Measurements from ENCODE around the gene GNG5. TPM values are rescaled to one million over a fixed set of nuclear protein-coding genes. Genes with fewer than 3 reads are reported as not detected.
"Not testable (repeated sequence)": the region's sequence is repeated elsewhere in the genome, so short reads cannot be mapped to it uniquely, and the experiment has no call there.

The GNG5 gene
- total RNA-seq (2014; rRNA removed; shearing (Covaris generic)) = 32.2 and 32.7 TPM in 2 replicates

DNA sequence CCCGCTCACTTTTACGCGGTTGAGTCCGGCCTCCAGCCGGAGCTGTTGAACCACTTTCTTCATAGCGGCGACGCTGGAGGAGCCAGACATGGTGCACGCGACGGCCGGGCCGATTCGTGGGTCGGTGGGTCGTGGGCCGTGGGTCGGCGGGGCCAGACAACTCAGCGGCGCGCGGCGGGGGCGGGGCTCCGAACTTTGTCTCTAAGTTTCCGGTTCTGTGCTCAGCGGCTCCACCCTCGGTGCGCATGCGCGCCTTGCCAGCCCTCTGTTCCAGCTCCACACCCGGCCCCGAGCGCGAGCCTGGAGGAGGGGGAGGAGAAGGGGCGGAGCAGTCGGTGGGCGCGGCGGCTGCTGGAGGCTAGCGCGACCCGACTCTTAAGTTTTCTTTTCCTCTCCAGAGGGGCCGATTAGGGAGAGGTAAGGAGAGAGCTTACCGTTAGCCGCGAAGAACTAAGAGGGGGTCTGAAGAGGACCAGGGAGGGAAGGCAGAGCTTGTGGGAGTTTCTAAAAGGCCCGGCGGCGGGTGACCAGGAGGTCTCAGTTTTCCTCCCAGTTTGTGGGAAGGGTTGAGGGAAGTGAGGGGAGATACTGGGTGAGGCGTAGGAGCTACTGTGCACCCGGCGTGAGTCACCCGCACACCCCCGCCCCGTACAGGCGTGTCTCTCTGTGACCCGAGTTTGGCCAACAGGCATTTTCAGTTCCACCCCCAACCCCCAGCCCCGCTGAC is at the start of gene GNG5, which contains the start of gene SPATA1:
GNG5 (minus strand) TSS at position 580 of the 727 bp plus-strand sequence; CDS start at position 90, 490 bp downstream.
SPATA1 (plus strand) TSS at position 385 of the 727 bp plus-strand sequence. CDS start 9,974 bp downstream, outside the sequence.
- DNase-seq (ENCODE audit: low spot score) = peak; percentile 84

DNA sequence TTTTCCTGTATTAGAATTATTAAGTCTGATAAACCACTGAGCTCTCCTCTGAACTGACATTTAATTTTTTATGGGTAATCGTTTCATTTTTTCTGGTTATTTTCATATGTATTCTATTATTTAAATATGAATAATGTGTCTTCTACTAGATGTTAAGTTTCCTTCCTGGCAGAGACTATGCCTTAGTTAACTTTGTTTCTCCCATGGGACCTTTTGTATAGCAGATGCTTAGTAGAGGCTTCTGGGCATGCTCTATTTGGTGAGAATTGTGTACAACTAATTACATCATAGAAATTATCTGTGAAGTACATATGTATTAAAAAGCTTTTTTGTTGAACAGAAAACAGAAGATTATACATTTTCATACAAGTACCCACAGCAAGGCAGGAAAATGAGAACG is 44.4 kb upstream of the GNG5 start:
- DNase-seq (ENCODE audit: low spot score) = no peak

DNA sequence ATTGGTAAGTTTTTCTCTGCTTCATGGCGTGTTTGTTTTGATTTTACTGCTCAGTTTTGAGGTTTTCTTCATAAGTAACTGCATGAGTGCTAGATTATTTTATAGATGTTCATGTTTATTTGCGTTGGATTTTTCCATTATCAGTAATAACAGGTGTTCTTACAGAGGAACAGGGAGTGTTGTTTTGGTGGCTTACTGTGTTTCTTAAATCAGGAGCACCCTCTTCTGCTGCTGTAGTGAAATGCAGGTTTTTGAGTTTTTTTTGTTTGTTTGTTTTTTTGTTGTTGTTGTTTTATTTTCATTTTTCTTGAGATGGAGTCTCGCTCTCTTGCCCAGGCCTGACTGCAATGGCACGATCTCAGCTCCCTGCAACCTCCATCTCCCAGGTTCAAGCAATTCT is 35.3 kb upstream of the GNG5 start:
- no peak for DNase-seq (ENCODE audit: low spot score)

DNA sequence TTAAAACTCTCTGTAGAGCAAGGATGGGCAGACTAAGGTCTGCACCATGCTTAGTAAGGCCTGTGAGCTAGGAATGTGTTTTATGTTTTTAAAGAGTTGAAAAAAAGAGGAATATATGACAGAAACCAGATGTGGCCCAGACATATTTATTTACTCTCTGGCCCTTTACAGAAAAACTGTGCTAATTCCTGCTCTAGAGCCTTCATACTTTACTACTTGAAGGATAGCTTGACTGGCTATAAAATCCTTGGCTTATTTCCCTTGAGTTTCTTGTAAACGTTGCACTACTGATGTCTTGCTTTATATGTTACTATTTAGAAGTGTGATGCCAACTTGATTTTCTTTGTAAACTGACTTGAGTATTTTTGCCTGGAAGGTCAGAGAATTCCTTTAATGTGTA is 34.4 kb upstream of the GNG5 start:
- DNase-seq (ENCODE audit: low spot score) = no peak

DNA sequence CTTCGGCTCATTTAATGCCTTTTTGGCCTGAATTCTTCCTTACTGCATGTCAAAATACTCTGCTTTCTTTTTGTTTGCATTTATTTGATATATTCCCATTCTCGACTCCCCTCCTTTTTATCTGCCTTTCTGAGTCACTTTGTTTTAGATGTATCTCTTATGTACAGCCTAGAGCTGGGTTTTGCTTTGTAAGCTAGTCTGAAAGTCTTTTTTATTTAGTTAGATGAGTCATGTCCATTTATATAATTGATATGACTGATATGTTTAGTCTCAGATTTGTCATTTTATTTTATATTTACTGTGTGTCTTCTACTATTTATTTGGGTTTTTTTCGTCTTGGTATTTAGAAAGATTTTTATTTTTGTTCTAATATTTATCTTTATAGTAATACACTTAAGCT is 33.6 kb upstream of the GNG5 start:
- DNase-seq (ENCODE audit: low spot score) = peak; percentile 14

DNA sequence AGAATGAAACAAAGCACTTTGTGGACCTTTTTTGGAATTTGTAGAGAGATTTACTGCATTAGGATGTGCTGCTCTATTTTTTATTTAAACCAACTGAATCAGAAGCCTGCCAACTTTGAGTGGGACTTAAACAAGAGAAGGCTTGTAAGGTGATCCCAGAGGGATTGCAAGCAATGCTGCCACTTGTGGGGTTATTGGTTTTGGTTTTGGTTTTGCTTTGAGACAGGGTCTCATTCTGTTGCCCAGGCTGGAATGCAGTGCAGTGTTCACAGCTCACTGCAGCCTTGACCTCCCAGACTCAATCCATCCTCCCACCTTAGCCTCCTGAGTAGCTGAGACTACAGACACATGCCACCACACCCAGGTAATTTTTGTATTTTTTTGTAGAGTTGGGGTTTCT is 32.2 kb upstream of the GNG5 start:
- DNase-seq (ENCODE audit: low spot score) = no peak

DNA sequence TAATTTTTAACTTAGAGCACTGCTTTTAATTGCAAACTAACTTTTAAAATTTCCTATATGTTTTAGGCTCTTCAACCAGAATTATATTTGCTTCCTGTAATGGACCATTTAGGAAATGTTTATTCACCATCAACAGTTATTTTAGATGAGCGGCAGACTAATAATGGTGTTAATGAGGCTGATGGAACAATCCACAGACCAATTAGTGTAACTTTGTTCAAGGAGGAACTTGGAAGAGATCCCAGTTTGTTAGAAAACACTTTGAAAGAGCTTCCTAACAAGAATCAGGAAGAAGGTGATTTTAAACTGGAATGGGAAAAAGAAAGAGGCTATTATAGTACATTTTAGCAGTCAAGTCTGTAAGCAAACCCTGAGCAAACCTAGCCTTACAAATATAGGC is 19.4 kb upstream of the GNG5 start:
- DNase-seq (ENCODE audit: low spot score) = no peak

DNA sequence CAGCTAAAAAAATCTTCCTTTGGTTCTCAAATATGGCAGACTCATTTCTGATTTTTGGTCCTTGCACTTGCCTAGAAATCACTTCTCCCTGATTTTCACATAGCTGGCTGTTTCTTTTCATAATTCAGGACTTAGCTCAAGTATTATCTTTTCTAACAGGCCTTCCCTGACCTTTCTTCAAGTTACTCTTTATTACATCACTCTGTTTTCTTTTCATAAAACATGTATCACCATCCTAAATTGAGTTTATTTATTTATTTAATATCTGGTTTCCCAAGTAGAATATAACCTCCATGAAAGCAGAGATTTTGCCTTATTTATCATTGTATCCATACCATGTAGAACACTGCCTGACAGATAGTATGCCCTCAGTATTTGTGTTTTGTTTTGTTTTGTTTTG is 18.2 kb upstream of the GNG5 start:
- no peak for DNase-seq (ENCODE audit: low spot score)

DNA sequence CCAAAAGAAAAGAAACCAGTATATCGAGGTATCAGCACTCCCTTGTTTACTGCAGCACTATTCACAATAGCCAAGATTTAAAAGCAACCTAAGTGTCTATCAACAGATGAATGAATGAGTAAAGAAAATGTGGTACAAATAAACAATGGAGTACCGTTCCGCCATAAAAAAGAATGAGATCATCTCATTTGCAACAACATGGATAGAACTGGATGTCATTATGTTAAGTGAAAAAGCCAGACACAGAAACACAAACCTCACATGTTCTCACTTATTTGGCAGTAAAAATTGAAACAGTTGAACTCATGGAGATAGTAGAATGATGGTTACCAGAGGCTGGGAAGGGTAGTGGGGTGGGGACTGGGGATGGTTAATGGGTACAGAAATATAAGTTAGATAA is 4.3 kb upstream of the GNG5 start:
- no peak for DNase-seq (ENCODE audit: low spot score)

DNA sequence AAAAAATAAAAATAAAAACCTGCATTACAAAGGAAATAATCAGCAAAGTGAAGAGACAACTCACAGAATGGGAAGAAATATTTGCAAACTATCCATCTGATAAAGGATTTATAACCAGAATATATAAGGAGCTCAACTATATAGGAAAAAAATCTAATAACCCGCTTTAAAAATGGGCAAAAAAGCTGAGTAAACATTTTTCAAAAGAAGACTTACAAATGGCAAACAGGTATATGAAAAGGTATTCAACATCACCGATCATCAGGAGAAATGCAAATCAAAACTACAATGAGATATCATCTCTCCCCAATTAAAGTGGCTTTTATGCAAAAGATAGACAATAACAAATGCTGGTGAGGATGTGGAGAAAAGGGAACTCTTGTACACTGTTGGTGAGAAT is 3.8 kb upstream of the GNG5 start:
- DNase-seq (ENCODE audit: low spot score) = no peak

DNA sequence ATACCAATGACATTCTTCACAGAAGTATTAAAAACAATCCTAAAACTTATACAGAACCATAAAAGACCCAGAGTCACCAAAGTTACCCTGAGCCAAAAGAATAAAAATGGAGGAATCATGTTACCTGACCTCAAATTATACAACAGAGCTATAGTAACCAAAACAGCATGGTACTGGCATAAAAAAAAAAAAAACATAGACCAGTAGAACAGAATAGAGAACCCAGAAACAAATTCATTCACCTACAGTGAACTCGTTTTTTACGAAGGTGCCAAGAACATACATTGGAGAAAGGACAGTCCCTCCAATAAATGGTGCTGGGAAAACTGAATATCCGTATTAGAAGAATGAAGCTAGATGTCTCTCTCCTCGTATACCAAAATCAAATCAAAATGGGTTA is 2.6 kb upstream of the GNG5 start:
- DNase-seq (ENCODE audit: low spot score) = no peak

DNA sequence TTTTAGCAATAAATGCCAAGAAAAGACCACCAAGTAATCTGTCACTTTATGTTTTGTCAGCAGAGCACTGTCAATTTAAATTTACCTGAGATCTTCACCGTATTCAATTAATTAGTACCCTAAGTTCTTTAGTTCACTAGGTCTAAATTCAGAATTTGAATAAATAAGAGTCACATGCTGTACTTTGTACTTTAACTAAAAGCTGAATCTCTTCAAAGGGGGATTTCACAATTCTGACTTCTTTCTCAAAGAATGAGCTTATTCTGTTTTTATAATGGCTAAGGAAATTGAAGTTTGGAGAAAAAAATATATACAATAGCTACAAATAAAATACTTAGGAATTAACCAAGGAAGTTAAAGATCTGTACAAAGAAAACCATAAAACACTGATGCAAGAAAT is 2.1 kb upstream of the GNG5 start:
- no peak for DNase-seq (ENCODE audit: low spot score)

DNA sequence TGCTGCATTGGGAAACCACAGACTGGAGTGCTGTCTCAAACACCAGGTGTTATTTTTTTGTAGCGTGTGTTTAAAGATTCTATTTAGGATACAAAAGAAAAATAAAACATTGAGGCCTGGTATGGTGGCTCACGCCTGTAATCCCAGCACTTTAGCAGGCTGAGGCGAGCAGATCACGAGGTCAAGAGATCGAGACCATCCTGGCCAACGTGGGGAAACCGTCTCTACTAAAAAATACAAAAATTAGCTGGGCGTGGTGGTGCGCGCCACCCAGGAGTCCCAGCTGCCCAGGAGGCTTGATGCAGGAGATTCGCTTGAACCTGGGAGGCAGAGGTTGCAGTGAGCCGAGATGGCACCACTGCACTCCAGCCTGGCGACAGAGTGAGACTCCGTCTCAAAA is 1.5 kb upstream of the GNG5 start:
- not testable (repeated sequence) for DNase-seq (ENCODE audit: low spot score)

DNA sequence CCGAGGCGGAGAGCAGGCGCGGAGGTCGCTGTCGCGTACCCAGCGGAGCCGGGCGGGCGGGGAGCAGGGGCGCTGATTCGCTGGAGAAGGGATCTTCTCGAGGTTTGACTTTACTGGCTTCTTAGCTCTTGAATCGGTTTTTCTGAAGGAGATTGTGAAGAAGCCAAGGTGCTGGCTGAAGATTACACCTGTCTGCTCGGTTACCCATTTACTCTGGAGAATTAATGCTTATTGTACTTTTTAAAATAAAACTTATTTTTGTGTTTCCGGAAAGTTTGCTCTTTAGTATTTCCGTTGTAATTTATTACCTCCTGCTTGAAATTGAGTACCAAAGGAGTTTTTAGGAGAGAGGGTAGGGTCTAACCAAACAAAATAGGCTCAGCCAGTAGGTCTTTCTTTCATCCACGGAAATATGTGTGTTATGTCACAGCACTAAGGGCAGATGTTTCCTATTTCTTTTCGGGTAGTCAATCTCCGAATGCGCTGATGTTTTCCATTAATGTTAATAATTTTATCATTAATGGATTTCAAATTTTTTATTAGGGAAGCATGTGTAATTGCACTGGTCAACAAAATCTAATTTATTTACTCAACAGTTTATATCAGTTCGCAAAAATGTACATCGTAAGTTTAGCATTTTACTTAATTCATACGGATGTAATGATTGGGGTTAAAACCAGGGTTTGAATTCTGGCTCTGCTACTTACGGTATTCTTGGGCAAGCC is 510 bp upstream of the GNG5 start:
- DNase-seq (ENCODE audit: low spot score) = no peak

DNA sequence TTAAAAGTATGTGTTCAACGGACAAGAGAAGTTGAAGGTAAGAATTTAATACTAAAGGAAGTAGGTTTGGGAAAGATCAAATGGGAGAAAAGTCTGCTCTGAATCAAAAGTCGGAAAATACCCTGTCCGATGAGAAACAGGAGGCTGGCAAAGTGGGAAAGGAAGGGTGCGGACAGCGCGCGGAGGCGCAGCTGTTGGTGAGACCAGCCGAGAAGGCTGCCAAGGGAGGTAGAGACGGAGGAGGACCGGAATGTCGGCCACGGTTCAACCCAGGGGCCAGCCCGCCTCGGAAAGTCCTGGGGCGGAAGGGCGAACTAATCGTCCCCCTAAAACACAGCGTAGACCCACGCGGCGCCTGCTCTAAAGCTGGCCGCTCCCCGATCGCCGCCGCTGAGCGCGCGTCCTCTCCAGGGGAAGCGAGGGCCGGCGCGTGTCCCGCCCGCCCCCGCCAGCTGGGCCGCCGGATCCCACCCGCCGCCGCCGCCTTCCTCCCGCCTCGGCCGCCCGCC is 834 bp downstream of the GNG5 start:
- DNase-seq (ENCODE audit: low spot score) = peak; percentile 40

DNA sequence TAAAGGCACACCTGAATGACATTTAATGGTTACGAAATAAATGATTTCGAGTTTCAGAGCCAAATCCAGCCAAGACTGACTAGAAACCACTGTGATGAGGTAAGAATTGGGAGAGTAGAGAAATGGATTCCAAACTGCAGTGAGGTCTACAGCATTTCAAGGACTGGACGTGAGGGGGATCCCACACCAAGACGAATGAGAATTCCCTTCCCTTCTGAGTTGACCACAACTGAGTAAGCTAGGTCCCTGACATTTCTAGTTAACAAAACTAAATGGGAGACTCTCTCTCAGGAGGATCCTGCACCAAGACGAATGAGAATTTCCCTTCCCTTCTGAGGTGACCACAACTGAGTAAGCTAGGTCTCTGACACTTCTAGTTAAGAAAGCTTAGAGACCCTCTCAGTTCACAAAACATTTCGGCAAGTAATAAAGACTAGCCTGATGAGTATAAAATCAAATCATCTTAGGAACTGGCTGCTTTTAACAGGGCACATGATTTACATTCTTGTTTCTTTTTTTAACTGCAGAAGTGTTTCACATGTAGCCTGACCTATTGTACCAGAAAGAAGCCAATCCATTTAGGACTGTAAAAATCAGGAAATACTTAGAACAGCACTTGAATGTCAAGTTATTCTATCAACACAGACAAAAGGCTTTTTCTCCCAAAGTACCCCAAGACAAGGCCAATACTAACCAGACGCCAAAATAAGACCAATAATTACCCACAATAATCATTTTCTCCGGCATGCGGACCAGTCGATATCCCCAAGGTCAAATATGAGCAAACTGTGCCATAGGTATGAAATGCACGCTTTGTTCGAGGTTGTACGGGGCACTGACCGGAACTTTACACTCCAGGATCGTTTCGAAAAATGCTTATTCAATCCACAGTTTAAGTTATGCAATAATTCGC is 1.5 kb downstream of the GNG5 start:
- DNase-seq (ENCODE audit: low spot score) = peak; percentile 4

DNA sequence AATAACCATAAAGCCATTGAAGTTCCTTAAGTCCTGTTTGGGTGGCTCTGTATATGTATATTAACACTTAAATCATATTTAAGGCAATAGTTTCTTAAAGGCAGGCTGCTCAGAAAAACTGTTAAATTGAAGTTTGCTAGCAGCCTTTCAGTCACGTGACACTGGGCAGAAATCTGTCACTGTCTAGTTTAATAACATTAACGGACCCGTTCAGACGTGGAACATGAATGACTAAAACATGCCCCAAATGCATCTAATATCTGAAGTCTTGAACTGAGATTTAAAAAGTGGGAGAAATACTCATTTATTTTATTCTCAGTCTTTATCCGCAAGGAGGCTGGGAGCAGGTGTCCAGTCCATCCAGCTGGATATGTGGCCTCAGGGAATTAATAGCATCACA is 3.5 kb downstream of the GNG5 start:
- no peak for DNase-seq (ENCODE audit: low spot score)

DNA sequence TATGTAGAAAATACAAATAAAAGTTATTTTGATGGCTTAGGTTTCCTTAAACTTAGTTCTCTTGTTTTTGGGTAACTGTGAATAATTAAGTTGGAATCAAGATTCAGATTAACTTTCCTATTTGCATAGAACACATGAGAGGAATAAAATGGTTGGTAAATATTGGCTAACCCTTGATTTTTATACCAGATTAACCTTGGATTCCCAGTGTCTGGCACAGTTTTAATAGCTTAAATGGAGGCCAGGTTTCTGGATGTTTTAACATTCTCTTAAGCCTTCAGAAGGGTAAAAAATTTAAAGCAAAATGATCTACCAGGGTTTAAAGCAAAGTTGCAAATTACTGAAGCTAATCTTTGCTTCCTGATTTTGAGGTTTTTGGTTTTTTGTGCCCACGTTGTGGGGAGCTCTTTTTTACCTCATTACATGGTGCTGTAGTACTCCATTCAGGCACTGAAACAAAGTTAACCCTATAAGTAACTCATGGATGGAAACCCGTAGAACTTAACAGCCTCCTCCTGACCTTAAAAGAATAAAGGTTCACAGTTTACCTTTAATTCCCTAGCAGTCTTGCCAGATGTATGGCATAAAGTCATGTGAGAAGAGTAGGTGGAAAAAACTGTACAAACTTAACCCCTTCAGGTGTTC is 8.6 kb downstream of the GNG5 start:
- no peak for DNase-seq (ENCODE audit: low spot score)

DNA sequence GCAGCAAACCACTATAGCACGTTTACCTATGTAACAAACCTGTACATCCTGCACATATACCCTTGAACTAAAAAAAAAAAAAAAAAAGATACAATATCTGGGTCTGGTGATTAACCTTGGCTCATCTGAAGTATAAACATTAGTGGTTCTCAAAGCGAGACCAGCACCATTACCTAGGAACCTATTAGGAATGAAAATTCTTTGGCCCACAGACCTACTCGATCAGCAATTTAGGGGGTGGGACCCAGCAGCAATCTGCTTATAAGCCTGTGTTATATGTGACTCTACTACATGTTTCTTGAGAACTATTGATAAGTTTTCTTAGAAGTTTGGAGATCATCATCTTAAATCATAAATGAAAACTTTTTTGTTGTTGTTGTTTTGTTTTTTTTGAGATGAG is 9.9 kb downstream of the GNG5 start:
- no peak for DNase-seq (ENCODE audit: low spot score)

DNA sequence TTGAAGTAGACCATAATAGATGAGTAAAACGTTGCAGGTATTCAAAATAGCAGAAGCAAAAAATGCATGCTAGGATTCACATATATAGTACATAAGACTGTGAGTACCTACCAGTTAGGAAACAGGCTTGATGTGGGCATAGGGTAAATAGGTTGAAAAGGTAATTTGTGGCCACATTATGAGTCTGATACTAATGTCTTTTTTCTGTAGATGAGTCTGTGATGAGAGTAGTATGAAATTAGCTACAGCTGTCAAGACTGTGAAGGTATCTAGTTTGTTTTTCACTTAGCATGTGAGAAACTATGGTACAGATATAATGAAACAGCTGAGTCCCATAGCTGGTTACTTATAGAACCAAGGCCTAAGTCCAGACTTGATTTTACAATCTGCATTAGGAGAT is 12.6 kb downstream of the GNG5 start:
- DNase-seq (ENCODE audit: low spot score) = no peak

DNA sequence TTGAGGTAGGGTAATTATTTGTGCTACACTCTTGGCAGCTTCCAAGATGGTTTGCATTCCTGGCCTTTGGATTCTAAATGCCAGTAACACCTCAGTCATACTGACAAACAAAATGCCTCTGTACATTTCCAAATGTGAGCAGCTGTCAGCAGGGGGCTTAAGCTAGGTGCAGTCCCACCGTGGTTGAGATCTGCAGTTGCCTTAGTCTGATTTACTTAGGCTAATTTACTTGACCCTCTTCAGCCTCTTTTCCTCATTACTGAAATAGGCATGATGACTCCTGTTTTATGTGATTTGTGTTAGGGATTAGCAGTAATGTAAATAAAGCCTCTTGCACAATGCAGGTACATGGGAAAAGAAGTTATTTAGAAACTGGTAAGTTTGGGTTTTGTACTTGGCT is 13.7 kb downstream of the GNG5 start:
- no peak for DNase-seq (ENCODE audit: low spot score)

DNA sequence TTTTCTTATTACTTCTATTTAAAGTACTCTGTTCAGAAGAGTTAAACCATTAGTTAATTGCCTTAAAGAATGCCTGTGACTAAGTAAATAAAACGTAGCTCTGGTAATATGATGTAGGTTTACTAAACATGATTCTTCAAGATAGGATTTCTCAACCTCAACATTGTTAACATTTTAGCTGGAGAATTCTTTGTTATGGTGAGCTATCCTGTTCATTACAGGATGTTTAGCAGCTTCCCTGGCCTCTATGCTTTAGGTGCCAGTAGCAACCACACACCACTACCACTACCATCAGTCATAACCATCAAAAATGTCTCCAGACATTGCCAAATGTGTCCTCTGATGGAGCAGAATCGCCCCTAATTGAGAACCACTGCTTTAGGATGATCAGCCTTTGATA is 16.6 kb downstream of the GNG5 start:
- no peak for DNase-seq (ENCODE audit: low spot score)
